Measurements from ENCODE around the gene GARIN5A. TPM values are rescaled to one million over a fixed set of nuclear protein-coding genes. Genes with fewer than 3 reads are reported as not detected.

Gene GARIN5A
- total RNA-seq, 4 donors from 2014 or later, result 0.32 to 0.52 TPM; not detected in 2

- Histone ChIP-seq H3K27me3 (peaks cover 0 to 37% (median 0%) of the 10 kb centered on the region in 4 donors), H3K9me3 (no peaks in the 10 kb centered on the region), H3K27ac (replicated peaks in 1 of 4) (no peak overlapping the region), H3K4me1 (peaks cover 12 to 22% (median 15%) of the 10 kb centered on the region in 4 donors), H3K4me3 (no peak overlapping the region), H3K36me3 (peaks cover 0 to 12% (median 0%) of the 10 kb centered on the region in 4 donors)
- DNase-seq (ENCODE audit: extremely low spot score), result no peak
- TF ChIP-seq CTCF (IDR thresholded peaks at IDR 0.05) (no peak), EP300 (IDR thresholded peaks at IDR 0.05) (no peak), POLR2A (IDR thresholded peaks at IDR 0.05; ENCODE audit: low read depth) (no peak), POLR2AphosphoS5 (IDR thresholded peaks at IDR 0.05) (no peak)
- intact Hi-C loops (cut with DNase I), result no loop called here
- 59% methylated on average over 6 of the region's 11 CpGs for WGBS
Measured at GRCh38 chr19:50515168-50515561, 38.5 kb upstream of the GARIN5A start.

- Histone ChIP-seq H3K4me3 (no peak overlapping the region), H3K27me3 (peaks cover 0 to 37% (median 0%) of the 10 kb centered on the region in 4 donors), H3K36me3 (peaks cover 0 to 12% (median 0%) of the 10 kb centered on the region in 4 donors), H3K27ac (replicated peaks in 1 of 4) (no peak overlapping the region), H3K9me3 (no peaks in the 10 kb centered on the region), H3K4me1 (peaks cover 15 to 25% (median 20%) of the 10 kb centered on the region in 4 donors)
- no peak for DNase-seq (ENCODE audit: extremely low spot score)
- TF ChIP-seq EP300 (IDR thresholded peaks at IDR 0.05) (no peak), CTCF (IDR thresholded peaks at IDR 0.05) (no peak), POLR2AphosphoS5 (IDR thresholded peaks at IDR 0.05) (no peak), POLR2A (IDR thresholded peaks at IDR 0.05; ENCODE audit: low read depth) (no peak)
- intact Hi-C loops (cut with DNase I), result no loop called here
- 49% methylated on average over 30 of the region's 38 CpGs for WGBS
Measured at GRCh38 chr19:50514346-50515167, 37.9 kb upstream of the GARIN5A start.

- Histone ChIP-seq H3K27me3 (peaks cover 0 to 33% (median 0%) of the 10 kb centered on the region in 4 donors), H3K4me1 (peaks cover 17 to 25% (median 22%) of the 10 kb centered on the region in 4 donors), H3K27ac (replicated peaks in 1 of 4) (no peak within 1 kb of the TSS), H3K36me3 (peaks cover 0 to 13% (median 0%) of the 10 kb centered on the region in 4 donors), H3K9me3 (no peaks in the 10 kb centered on the region), H3K4me3 (no peak within 1 kb of the TSS)
- intact Hi-C loops (cut with DNase I), result no loop called here
- no peak for DNase-seq (ENCODE audit: extremely low spot score)
- TF ChIP-seq POLR2A (IDR thresholded peaks at IDR 0.05; ENCODE audit: low read depth), result no peak
- TF ChIP-seq CTCF (IDR thresholded peaks at IDR 0.05), result no peak
- TF ChIP-seq EP300 (IDR thresholded peaks at IDR 0.05), result no peak
- TF ChIP-seq POLR2AphosphoS5 (IDR thresholded peaks at IDR 0.05), result no peak
- WGBS, result 38% methylated on average over 19 of the region's 22 CpGs
Measured at GRCh38 chr19:50513746-50514345, 37.2 kb upstream of the GARIN5A start, which contains the start of gene ASPDH. Gene ASPDH, minus strand, starts transcription at chr19:50513913. Its CDS starts 90 bp downstream, at chr19:50513823.

GRCh38 chr19:50512999-50513745, 36.5 kb upstream of the GARIN5A start:
- TF ChIP-seq CTCF (IDR thresholded peaks at IDR 0.05), result no peak
- TF ChIP-seq POLR2A (IDR thresholded peaks at IDR 0.05; ENCODE audit: low read depth), result no peak
- TF ChIP-seq EP300 (IDR thresholded peaks at IDR 0.05), result no peak
- no peak for TF ChIP-seq POLR2AphosphoS5 (IDR thresholded peaks at IDR 0.05)
- peak; percentile 79 for DNase-seq (ENCODE audit: extremely low spot score)

More at GRCh38 chr19:50512999-50513745, 36.5 kb upstream of the GARIN5A start:
- peaks cover 0 to 31% (median 0%) of the 10 kb centered on the region in 4 donors for H3K27me3 ChIP-seq
- H3K4me1 ChIP-seq, result peaks cover 17 to 25% (median 22%) of the 10 kb centered on the region in 4 donors
- peaks cover 0 to 12% (median 0%) of the 10 kb centered on the region in 4 donors for H3K36me3 ChIP-seq
- H3K4me3 ChIP-seq, result no peak overlapping the region
- 58% methylated on average over 9 of the region's 12 CpGs for WGBS
- H3K27ac ChIP-seq (replicated peaks in 1 of 4), result no peak overlapping the region
- intact Hi-C loops (cut with DNase I), result no loop called here
- no peaks in the 10 kb centered on the region for H3K9me3 ChIP-seq

Data from esophagus muscularis mucosa (tissue), 4 donors.